ENCODE data around the gene DISC1. TPM values are rescaled to one million over a fixed set of nuclear protein-coding genes. Genes with fewer than 3 reads are reported as not detected.
"Not testable (repeated sequence)": the region's sequence is repeated elsewhere in the genome, so short reads cannot be mapped to it uniquely, and the experiment has no call there.

Gene DISC1
- total RNA-seq, 1 donor from 2014 or later = 5.3 TPM

DNA sequence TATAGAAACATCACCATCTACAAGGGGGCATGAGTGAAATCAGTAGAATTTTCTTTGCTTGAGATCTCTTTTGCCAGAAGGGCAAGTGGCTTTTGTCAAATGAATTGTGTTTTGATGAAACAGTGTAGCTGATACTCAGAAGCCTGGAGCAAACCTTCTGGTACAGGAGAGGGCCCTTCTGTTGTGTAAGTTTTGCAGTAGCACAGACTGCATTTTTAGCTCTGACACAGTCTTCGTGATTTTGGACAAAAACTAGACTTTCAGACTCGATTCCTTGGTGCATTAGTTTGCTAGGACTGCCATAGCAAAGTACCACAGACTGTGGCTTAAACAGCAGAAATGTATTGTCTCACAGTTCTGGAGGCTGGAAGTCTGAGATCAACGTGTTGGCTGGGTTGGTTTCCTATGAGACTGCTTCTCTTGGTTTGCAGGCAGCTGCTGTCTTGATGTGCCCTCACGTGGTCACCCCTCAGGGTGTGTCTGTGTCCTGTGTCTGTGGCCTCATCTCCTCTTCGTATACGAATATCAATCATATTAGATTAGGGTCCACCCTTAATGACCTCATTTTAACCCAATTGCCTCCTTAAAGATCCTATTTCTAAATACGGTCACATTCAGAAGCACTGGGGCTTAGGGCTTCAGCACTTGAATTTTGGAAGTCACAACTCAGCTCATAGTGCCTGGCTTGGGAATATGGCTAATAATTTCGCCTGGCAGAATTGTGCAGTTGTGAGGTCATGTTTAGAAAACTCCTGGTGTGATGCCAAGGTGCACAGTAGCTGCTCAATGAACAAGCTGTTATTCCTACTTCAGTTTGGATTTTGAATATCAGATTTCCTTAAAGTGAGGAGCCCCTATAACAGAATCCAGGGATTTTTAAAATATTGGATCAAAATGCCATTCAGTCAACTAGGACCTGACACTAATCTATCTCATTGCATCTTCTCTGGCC lies 21.2 kb upstream of the DISC1 start:
- FAIRE-seq (no peak), DNase-seq (ENCODE audit: low spot score in 2 of 2) (no peak)

DNA sequence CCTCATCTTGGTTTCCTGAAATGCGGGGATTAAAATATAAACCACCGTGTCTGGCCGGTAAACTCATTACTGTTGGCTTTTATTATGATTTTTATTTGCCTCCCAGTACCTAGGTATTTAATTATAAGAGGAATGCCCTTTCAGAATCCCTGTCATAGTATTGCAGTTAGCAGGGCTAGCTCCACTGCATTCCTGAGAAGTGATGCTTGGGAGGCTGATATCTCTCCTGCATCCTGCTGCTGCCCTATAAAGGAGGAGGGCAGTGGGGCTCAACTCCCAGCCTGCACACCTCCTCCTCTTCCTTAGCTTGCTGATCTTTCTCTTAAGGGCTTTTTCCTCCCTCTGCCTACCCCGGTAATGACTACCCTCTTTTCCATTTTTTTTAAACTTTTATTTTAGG lies 19.9 kb upstream of the DISC1 start:
- FAIRE-seq (no peak), DNase-seq (ENCODE audit: low spot score in 2 of 2) (no peak)

DNA sequence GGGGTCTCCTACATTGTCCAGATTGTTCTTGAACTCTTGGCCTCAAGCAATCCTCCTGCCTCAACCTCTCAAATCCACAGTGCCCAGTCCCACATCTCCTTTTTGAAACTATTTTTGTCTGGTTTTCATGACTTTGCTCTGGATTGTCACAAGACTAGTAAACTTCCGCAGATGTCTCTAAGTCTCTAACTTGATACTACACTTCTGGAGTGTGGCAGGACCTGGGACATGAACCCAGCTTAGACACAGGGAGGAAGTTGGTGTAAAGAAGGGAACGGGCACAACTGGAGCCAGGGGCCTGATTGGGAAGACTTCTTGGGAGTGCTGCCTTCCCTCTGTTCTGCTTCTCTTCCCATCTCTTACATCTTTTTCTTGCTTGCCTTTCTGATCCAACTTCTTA lies 16.2 kb upstream of the DISC1 start:
- DNase-seq (ENCODE audit: low spot score in 2 of 2) (no peak), FAIRE-seq (no peak)

DNA sequence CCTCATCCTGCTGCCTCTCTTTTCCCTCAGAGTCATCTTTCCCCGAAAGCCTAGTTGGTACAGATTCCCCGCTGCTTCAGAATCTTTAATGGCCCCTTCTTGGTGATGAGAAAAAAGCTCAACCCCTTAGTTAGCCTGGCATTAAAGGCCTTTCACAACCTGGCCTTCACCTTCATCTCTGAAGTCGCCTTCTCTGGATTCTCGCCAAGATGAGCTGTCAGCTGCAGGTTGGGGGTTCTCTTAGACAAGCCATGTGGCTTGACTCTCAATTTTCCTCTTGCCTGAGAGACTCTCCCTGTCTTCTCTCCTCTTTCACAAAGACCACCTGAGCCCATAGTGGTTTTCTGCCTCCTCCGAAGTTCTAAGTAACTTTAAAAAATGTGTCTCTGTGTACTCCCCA lies 15.5 kb upstream of the DISC1 start:
- FAIRE-seq = no peak
- no peak for DNase-seq (ENCODE audit: low spot score in 2 of 2)

DNA sequence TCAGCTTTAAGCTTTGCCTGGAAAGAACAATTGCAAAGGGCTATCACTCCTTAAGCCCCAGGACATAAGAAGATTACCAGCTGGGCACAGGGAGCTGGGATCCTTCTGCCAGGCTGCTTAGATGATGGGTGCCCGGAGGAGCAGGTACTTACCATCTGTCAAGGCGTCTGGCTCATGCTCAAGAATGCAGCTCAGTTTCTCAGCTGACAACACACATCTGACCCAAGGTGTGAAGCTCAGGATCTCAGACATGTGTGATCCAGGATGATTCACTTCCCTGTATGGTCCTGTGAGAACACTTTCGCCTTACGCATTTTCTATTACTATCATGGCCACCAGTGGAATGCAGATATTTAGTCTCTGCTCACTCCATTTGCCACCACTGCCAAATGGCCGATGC lies 14.7 kb upstream of the DISC1 start:
- DNase-seq (ENCODE audit: low spot score in 2 of 2) (no peak), FAIRE-seq (no peak)

DNA sequence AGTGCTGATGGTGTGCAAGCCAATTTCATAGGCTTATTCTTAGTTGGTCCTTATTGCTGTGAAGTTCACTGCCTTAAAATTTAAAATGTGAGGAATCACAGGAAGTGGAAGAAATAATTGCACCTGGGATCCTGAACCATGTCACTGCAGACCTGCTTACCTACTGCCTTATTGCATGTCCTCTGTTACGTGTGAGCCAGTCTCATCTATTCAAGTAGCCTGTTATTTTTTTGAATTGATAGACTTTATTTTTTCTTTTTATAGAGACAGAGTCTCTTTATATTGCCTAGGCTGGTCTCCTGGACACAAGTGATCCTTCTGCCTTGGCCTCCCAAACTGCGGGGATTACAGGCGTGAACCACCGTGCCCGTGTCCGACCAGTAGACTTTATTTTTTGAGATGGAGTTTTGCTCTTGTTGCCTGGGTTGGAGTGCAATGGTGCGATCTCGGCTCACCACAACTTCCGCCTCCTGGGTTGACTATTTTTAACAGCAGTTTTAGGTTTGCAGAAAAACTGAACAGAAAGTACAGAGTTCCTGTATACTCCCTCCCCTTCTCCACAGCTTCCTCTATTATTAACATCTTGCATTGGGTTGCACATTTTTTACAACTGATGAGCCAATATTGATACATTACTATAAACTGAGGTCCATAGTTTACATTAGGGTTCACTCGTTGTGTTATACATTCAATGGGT lies 14.0 kb upstream of the DISC1 start:
- no peak for FAIRE-seq

DNA sequence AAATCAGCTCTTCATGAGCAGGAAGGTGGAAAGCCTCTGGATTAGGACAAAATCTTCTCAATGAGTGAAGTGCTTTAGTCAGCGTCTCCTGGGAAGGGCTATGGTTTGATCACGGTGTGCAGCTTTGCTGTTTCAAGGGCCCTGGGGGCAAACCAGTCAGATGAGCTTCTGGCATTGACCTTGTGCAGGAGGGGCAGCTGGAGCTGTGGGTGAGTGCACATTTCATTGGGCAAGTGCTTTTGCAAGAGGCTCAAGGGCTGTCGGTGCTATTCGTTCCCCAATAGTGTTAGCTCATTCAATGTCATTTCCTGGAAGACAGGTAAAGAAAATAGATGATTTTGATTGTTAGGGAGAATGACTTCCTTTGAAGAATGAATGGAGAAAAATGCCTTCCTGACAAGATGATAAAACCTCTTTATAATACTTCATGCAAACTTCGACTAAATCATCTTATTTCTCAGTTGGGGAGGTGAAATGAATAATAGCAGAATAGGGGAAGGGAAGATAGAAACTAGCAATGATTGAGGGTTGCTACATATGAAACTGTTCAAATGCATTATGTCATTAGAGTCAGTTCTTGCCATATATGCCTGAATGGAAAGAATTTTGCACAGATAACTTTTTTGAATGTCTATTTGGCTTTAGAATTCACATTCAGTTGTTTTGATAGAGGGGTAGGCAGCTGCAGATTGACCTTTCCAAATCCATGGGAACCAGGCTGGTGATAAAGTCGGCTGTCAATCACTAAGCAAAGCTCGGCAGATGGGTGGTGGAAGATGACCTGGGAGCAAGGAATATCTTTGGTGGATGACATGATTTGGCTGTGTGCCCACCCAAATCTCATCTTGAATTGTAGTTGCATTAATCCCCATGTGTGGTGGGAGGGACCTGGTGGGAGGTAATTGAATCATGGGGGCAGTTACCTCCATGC lies 12.9 kb upstream of the DISC1 start:
- FAIRE-seq (no peak), DNase-seq (ENCODE audit: low spot score in 2 of 2) (no peak)

More for the DNA sequence above, 14.0 kb upstream of the DISC1 start:
- no peak for DNase-seq (ENCODE audit: low spot score in 2 of 2)

DNA sequence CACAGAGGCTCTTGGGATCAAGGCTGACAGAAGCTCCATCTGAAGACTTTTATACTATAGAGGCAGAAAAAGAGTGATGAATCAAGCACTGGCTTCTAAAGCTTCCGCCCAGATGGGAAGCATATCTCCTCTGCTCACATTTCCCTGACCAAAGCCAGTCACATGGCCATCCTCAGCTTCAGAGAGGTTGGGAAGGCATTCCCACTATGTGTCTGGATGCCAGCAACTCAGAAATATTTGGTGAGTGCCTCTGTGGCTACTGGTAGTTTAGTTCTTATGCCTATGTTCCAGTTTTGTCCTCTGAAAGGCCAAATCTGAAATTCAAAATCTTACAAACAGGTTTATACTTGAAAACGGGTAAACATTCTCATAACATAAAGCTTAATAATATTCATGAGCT lies 9.9 kb upstream of the DISC1 start:
- DNase-seq (ENCODE audit: low spot score in 2 of 2) = no peak
- FAIRE-seq = no peak

DNA sequence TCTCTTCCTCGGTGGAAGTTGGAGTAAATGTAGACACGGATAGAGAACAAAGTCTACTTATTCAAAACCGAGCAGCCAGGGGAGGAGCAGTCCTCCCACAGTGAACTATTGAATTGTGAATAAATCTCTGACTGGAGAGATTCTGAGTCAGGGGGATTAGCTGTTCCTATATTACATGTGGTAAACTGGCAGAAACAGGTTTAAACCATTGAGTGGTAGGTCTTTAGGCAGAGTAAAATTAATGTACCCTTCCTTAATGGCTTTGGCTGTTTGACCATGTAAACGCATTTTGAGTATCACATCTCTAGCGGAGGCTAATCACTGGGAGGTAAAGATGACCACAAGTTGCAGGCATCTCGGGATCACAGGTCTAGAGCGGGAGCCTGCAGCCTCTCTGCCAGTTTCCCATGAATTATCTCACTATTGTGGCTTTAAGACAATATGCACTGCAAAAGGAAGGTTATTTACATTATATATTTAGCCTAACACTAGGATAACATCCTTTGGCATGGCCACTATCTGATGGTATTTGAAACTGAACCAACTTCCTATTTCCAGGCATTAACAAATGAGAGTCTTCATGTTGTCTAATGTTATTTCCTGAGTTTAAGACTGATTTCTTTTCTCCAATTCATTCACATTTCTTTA lies 7.9 kb upstream of the DISC1 start:
- FAIRE-seq (no peak), DNase-seq (ENCODE audit: low spot score in 2 of 2) (no peak)

DNA sequence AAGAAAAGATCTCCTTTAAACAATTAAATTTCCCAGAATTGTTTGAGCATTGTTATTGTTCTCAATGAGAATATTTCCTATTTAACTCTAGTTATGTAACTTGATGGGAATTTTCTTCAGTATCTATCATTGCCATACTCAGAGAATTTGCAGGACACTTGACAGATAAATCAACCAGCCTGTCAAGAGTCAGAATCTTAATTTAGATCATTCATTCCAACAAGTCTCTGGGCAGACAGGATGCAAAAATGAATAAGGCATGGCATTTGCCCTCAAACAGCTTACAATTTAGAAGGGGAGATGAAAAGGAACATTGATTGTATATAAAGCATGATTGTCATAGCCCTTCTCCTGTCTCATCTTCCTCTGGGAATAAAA lies 7.3 kb upstream of the DISC1 start:
- DNase-seq (ENCODE audit: low spot score in 2 of 2) = no peak
- FAIRE-seq = no peak

DNA sequence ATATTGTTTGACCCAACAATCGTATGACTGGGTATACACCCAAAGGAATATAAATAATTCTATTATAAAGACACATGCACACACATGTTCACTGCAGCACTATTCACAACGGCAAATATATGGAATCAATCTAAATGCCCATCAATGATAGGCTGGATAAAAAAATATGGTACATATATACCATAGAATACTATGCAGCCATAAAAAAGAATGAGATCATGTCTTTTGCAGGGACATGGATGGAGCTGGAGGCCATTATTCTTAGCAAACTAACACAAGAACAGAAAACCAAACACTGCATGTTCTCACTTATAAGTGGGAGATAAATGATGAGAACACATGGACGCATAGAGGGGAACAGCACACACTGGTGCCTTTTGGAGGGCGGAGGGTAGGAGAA lies 1.5 kb upstream of the DISC1 start:
- DNase-seq (ENCODE audit: low spot score in 2 of 2); FAIRE-seq: not testable (repeated sequence)

DNA sequence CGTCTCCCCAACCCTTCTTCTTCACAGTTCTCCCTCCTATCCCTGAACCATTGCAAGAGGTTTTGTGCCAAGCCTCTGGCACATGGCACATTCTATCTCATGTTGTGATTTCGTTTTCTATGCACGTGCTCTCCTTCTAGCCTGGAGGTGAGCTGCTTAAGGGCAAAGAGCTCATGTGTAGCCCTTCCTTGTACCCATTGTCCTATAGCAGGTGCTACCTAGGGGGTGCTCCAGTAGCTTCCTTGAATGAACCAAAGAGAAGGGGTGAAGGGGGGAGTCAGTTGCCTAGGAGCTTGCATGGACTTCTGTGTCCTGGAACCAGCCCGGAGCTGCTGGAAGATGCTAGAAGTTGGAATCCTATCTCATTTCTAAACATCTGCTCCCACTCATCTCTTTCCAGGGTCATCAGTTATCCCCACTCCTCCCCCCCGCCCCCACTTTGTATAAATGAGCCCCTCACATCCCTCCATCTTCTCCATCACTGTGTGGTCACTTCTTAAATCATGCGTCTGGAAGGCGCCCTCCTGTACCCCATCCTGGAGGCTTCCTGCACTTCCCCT lies 535 bp upstream of the DISC1 start:
- FAIRE-seq (no peak), DNase-seq (ENCODE audit: low spot score in 2 of 2) (no peak)

DNA sequence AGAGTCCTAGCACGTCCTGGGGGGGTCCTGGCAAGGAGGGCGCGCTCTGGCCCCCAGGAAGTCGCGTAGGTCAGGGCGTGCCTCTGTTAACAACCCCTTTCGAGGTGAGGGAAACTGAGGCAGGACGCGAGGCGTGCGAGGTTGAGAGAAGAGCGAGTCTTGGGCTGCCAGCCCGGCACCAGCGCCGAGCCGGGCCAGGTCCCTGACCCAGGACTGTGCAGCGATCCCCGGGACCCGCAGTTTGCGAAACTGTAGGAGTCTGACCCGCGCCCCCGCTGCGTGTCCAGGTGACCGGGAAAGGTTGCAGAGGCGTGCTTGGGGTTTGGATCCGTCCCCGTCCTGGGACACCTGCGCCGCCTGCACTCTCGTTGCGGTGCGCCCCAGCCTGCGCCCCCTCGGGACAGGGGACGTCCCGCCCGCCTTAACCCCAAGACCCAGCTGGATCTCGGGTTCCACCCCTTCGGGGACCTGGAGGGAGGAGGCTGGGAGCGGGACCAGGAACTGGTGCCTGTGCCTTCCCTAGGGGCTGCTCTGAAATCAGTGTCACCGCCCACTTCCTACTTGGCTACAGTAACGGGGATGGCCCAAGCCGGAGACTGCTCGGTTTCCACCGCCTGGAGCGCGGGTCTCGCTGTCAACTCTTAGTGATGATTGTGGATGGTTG lies 493 bp downstream of the DISC1 start:
- FAIRE-seq (no peak), DNase-seq (ENCODE audit: low spot score in 2 of 2) (peak; percentile 49 to 57)

DNA sequence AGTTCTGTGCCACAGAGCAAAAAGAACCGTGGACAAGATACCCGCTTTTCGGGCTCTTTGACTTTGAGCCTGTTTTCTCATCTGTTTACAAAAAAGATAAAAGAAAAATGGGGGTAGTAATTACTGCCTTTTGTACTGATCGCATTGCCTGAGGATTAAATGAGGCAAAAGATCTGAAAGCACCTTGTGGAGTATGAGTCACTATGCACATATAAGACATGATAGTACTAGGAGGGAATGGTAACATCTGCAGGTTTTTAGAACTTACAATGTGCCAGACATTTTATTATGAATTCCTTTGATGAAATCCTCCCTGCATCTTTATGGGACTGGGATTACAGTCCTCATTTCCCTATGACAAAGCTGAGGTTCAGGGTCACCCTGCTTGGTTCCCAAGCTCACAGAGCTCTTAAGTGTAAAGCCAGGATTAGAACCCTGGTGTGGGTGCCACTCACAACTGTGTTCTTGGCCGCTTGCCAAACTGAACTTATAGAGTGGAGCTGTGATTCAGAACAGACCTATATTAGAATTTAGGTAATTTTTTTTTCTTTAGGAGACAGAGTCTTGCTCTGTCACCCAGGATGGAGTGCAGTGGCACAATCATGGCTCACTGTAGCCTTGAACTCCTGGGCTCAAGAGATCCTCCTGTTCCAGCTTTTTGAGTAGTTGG lies 1.8 kb downstream of the DISC1 start:
- no peak for FAIRE-seq

DNA sequence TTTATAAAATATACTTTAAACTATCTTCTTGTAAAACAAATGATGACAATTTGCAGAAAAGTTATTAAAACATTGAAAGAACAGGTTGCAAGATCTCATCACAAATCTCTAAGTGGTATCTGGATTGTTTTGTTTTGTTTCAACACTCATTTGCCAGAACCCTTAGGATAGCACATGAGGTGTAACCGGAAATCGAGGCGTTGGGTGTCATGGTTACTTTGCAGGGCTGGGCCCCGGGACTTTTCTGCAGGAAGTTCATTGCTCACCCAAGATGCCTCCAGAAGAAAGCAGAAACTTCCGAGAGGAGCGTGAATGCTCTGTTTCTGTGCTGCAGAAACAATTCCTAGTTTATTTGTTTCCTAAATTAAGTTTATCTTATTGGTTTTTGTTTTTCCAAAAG lies 2.5 kb downstream of the DISC1 start:
- DNase-seq (ENCODE audit: low spot score in 2 of 2) (no peak), FAIRE-seq (no peak)

More for the DNA sequence above, 1.8 kb downstream of the DISC1 start:
- DNase-seq (ENCODE audit: low spot score in 2 of 2) = no peak

DNA sequence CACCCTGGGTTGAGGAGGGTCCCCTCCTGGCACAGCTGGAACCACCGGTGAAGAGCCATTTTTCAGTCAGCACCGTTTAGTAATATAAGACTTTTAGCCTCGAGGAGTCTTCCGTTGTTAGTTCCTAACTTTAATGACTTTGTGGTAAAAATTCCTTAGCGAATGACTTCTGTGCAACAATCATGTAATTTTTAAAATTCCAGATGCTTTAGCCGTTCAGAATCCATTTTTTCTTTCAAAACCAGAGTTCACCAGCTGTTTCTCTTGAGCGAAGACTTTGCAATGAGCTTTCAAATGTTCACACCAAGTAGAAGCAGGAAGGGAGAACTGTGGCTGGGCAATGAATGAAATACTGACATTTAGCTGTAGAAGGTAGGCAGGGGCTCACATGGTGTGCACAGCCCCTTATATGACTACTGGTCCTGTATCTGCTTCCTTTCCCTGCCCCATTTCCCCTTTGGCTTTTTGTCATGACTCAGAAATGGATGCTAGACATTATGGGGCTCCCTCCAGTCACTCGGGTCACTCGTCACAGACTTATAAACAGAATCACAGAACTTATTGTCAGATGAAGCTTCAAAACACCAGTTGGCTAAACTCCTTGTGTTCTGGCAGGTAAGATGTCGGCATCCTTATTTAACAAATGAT lies 4.1 kb downstream of the DISC1 start:
- FAIRE-seq (no peak), DNase-seq (ENCODE audit: low spot score in 2 of 2) (no peak)

DNA sequence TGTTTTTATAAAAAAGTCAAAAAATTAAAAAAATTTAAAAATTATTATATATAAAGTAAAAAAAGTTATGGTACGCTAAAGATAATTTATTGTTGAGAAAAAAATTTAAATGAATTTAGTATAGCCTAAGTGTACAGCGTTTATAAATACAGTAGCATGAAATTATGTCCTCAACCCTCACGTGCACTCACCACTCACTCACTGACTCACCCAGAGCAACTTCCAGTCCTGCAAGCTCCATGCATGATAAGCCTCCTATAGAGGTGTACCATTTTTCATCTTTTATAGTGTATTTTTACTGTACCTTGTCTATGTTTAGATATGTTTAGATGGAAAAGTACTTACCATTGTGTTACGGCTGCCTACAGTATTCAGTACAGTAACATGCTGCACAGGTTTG lies 5.1 kb downstream of the DISC1 start:
- FAIRE-seq (peak; percentile 96), DNase-seq (ENCODE audit: low spot score in 2 of 2) (no peak)

DNA sequence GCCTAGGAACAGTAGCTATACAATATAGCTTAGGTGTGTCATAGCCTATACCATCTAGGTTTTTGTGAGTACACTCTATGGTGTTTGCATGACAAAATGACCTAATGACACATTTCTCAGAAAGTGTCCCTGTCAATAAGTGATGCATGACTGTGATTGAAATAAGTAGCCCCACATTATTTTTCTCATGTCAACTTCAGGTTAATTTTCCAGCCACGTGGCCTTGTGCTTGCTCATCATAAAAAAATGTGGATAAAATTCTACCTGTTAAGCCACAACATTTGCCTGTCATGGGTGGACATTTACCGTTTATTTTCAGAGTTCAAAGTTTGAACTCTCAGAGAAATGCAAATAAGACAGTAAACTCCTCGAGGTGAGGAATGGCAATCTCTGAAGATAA lies 5.5 kb downstream of the DISC1 start:
- DNase-seq (ENCODE audit: low spot score in 2 of 2) = no peak
- FAIRE-seq = no peak

Measured in frontal cortex (tissue), 4 donors.